ENCODE data around the gene TBC1D9.

DNA sequence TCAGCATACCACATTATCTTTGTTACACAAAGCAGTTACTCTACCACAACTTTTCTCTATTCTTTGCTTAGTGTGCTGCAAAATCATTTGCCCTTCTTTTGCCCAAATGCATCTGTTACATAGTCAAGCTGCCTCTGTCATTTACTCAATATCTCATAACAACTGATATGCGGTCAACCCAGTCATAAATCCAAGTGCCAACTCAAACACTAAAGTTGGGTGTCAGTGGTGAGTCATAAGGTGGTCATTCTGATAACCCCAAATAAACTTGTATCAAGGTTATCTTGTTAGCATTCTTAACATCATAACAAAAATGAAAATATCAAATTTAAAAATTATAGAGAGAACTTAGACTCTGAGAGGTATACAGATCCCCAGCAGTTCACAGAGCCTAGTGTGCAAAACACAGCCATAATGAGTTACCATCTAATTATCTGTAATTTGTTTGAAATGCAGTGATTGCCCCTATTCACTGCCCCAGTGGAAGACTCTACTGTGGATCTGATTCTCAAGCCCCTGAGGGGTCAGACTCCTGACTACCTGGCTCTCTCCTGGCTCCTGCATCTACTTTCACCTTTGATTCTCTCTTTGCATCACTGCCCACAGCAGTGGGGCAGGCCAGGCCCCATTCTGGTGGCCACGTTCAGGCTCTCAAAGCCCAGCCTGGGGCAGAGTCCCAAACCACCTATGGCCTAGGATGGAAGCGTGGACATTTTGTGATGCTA, 29.2 kb downstream of the TBC1D9 start:
- TF ChIP-seq, protein P1, sequence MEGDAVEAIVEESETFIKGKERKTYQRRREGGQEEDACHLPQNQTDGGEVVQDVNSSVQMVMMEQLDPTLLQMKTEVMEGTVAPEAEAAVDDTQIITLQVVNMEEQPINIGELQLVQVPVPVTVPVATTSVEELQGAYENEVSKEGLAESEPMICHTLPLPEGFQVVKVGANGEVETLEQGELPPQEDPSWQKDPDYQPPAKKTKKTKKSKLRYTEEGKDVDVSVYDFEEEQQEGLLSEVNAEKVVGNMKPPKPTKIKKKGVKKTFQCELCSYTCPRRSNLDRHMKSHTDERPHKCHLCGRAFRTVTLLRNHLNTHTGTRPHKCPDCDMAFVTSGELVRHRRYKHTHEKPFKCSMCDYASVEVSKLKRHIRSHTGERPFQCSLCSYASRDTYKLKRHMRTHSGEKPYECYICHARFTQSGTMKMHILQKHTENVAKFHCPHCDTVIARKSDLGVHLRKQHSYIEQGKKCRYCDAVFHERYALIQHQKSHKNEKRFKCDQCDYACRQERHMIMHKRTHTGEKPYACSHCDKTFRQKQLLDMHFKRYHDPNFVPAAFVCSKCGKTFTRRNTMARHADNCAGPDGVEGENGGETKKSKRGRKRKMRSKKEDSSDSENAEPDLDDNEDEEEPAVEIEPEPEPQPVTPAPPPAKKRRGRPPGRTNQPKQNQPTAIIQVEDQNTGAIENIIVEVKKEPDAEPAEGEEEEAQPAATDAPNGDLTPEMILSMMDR (IDR thresholded peaks at IDR 0.05) = no peak
- no peak for TF ChIP-seq EZH2 (IDR thresholded peaks at IDR 0.05; ENCODE audit: borderline replicate concordance, insufficient read depth, low read depth, low read length, poor library complexity, severe bottlenecking)

Data from B cell (primary cell).